ENCODE data around the gene HELZ. TPM values are rescaled to one million over a fixed set of nuclear protein-coding genes. Genes with fewer than 3 reads are reported as not detected.

HELZ gene
- polyA plus RNA-seq, 1 of the 3 experiments (the other 2 are of a cell fraction): 4.3 TPM

- Histone ChIP-seq H3K4me1 (ENCODE audit: control insufficient read depth in 1 of 2, insufficient read depth in 2 of 2, low read depth in 1 of 2, low read length in 1 of 2) (peaks cover 0 to 3% of the 10 kb centered on the region in 2 experiments; a peak in 1 of 4 replicates), H3K4me2 (no peak overlapping the region), H3F3A (replicated peaks; ENCODE audit: insufficient read depth) (no peaks in the 10 kb centered on the region), H2AFZ (ENCODE audit: low read depth) (no peak overlapping the region), H4K20me1 (ENCODE audit: insufficient read depth) (no peaks in the 10 kb centered on the region), H3K9me2 (no peaks in the 10 kb centered on the region), H3K36me3 (replicated peaks in 1 of 2; ENCODE audit: control insufficient read depth in 1 of 2, insufficient read depth in 2 of 2, low read length in 1 of 2) (no peaks in the 10 kb centered on the region), H3K27me3 (ENCODE audit: insufficient read depth) (no peaks in the 10 kb centered on the region; the same call in 1 of the 2 replicates), H3K79me2 (ENCODE audit: insufficient read depth) (no peaks in the 10 kb centered on the region), H3K9me3 (peaks cover 9% of the 10 kb centered on the region), H3K4me3 (ENCODE audit: low read depth in 2 of 2, low read length in 1 of 2) (no peak overlapping the region), H3K9ac (no peak overlapping the region), H3K27ac (ENCODE audit: low read depth in 2 of 2, low read length in 1 of 2) (no peak overlapping the region)
- TF ChIP-seq NRF1 (IDR thresholded peaks at IDR 0.05; ENCODE audit: low read depth, low read length) (no peak), ELF1 (IDR thresholded peaks at IDR 0.05) (no peak), USF1 (IDR thresholded peaks at IDR 0.05; ENCODE audit: borderline replicate concordance, low read depth) (no peak), MXI1 (IDR thresholded peaks at IDR 0.05; ENCODE audit: low read depth, low read length) (no peak), SIN3A (IDR thresholded peaks at IDR 0.05; ENCODE audit: borderline replicate concordance, low read depth, low read length) (no peak), MAX (IDR thresholded peaks at IDR 0.05; ENCODE audit: low read depth) (no peak), SMC3 (IDR thresholded peaks at IDR 0.05; ENCODE audit: low read depth, low read length) (no peak), MEF2A (IDR thresholded peaks at IDR 0.05; ENCODE audit: borderline replicate concordance, low read depth) (no peak), RCOR1 (IDR thresholded peaks at IDR 0.05; ENCODE audit: low read length) (no peak), FOXJ3 (CRISPR knock-in tag; IDR thresholded peaks at IDR 0.05) (no peak), REST (IDR thresholded peaks at IDR 0.05; ENCODE audit: low read depth, low read length) (no peak), IRF3 (IDR thresholded peaks at IDR 0.05; ENCODE audit: low read depth, low read length) (no peak), YY1 (IDR thresholded peaks at IDR 0.05; ENCODE audit: low read depth) (no peak), GATA2 (CRISPR knock-in tag; IDR thresholded peaks at IDR 0.05) (no peak), NFIC (IDR thresholded peaks at IDR 0.05; ENCODE audit: borderline replicate concordance) (no peak), RFX5 (IDR thresholded peaks at IDR 0.05; ENCODE audit: low read length) (no peak)
- TF ChIP-seq, protein P1, sequence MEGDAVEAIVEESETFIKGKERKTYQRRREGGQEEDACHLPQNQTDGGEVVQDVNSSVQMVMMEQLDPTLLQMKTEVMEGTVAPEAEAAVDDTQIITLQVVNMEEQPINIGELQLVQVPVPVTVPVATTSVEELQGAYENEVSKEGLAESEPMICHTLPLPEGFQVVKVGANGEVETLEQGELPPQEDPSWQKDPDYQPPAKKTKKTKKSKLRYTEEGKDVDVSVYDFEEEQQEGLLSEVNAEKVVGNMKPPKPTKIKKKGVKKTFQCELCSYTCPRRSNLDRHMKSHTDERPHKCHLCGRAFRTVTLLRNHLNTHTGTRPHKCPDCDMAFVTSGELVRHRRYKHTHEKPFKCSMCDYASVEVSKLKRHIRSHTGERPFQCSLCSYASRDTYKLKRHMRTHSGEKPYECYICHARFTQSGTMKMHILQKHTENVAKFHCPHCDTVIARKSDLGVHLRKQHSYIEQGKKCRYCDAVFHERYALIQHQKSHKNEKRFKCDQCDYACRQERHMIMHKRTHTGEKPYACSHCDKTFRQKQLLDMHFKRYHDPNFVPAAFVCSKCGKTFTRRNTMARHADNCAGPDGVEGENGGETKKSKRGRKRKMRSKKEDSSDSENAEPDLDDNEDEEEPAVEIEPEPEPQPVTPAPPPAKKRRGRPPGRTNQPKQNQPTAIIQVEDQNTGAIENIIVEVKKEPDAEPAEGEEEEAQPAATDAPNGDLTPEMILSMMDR (IDR thresholded peaks at IDR 0.05): no peak
- 45% methylated on average over 1 of the region's 1 CpG for WGBS (ENCODE audit: low lambda C conversion rate)
- DNase-seq: no peak
- POLR2A ChIA-PET: no interaction called here
- CTCF ChIA-PET: no interaction called here
Measured at GRCh38 chr17:67050066-67050465, 194.9 kb downstream of the HELZ start.
